Mesodermal cell (in vitro differentiated cells): ENCODE results near the gene TSC22D3.
"Not testable (repeated sequence)": the region's sequence is repeated elsewhere in the genome, so short reads cannot be mapped to it uniquely, and the experiment has no call there.

ENCODE experiments used
- H3K27ac ChIP-seq: 2 replicates; pipeline ENCODE4 v1.7.0; 2013; ENCODE audit warnings: mild to moderate bottlenecking, low read depth, low read length, moderate library complexity; ENCODE audit not compliant: severe bottlenecking
- H3K36me3 ChIP-seq: 2 replicates; pipeline ENCODE4 v1.7.1; 2013; ENCODE audit warnings: mild to moderate bottlenecking, low read length, moderate library complexity; ENCODE audit not compliant: control insufficient read depth, insufficient read depth
- H3K4me1 ChIP-seq: one replicate; pipeline ENCODE4 v1.7.1; 2013; ENCODE audit warnings: mild to moderate bottlenecking, low read length; ENCODE audit not compliant: insufficient read depth, control insufficient read depth, poor library complexity, severe bottlenecking
- H3K4me3 ChIP-seq: 2 replicates; pipeline ENCODE4 v1.7.0; 2013; ENCODE audit warnings: low read length, control low read depth, mild to moderate bottlenecking; ENCODE audit not compliant: insufficient read depth, poor library complexity, severe bottlenecking; ENCODE audit errors: extremely low read depth
- H3K9me3 ChIP-seq: 2 replicates; pipeline ENCODE4 v1.7.1; 2013; ENCODE audit warnings: mild to moderate bottlenecking, low read length, moderate library complexity; ENCODE audit not compliant: control insufficient read depth
- WGBS, 2 experiments: methylation state at CpG; one replicate each; pipeline ENCODE4 v1.1.5; 2013; ENCODE audit warnings: missing lambda C conversion rate in 2 of 2; ENCODE audit not compliant: insufficient coverage in 2 of 2; 5-methylcytosine and 5-hydroxymethylcytosine counted together

Gene TSC22D3

GRCh38 chrX:107700317-107700774, 75.2 kb downstream of the TSC22D3 start:
- Histone ChIP-seq H3K4me1 (no peaks in the 10 kb centered on the region), H3K36me3 (no peaks in the 10 kb centered on the region), H3K4me3 (no peak overlapping the region), H3K9me3 (no peaks in the 10 kb centered on the region), H3K27ac (no peak overlapping the region)
- WGBS, 2 experiments, result 20 to 78% methylated on average over 1 to 2 of the region's 4 CpGs

GRCh38 chrX:107699616-107700015, 76.0 kb downstream of the TSC22D3 start:
- Histone ChIP-seq H3K36me3 (no peaks in the 10 kb centered on the region), H3K4me3 (no peak overlapping the region), H3K9me3 (no peaks in the 10 kb centered on the region), H3K27ac (no peak overlapping the region), H3K4me1 (no peaks in the 10 kb centered on the region)
- no CpG with 5 or more reads among the region's 2 CpGs for WGBS, 2 experiments

- 94% methylated on average over 3 of the region's 5 CpGs; no CpG with 5 or more reads in 1 of the 2 experiments for WGBS, 2 experiments
- H3K36me3 ChIP-seq, result no peaks in the 10 kb centered on the region
- H3K27ac ChIP-seq, result no peak overlapping the region
- H3K9me3 ChIP-seq, result no peaks in the 10 kb centered on the region
- no peaks in the 10 kb centered on the region for H3K4me1 ChIP-seq
- H3K4me3 ChIP-seq, result no peak overlapping the region
These were observed 84.6 kb downstream of the TSC22D3 start for GRCh38 chrX:107691024-107691448.

- H3K27ac ChIP-seq, result no peak overlapping the region
- no peaks in the 10 kb centered on the region for H3K4me1 ChIP-seq
- WGBS, 2 experiments, result no CpG with 5 or more reads among the region's 3 CpGs
- H3K36me3 ChIP-seq, result no peaks in the 10 kb centered on the region
- no peak overlapping the region for H3K4me3 ChIP-seq
- H3K9me3 ChIP-seq, result no peaks in the 10 kb centered on the region
These were observed 88.1 kb downstream of the TSC22D3 start for GRCh38 chrX:107687445-107687844.

GRCh38 chrX:107686792-107687191, 88.8 kb downstream of the TSC22D3 start:
- no CpG with 5 or more reads among the region's 3 CpGs for WGBS, 2 experiments
- Histone ChIP-seq H3K36me3 (no peaks in the 10 kb centered on the region), H3K9me3 (no peaks in the 10 kb centered on the region), H3K4me1 (no peaks in the 10 kb centered on the region), H3K4me3 (no peak overlapping the region), H3K27ac (no peak overlapping the region)

GRCh38 chrX:107686026-107686425, 89.6 kb downstream of the TSC22D3 start:
- no peaks in the 10 kb centered on the region for H3K4me1 ChIP-seq
- no peak overlapping the region for H3K27ac ChIP-seq
- 100% methylated on average over 1 of the region's 3 CpGs for WGBS, 2 experiments
- no peaks in the 10 kb centered on the region for H3K36me3 ChIP-seq
- no peak overlapping the region for H3K4me3 ChIP-seq
- H3K9me3 ChIP-seq, result no peaks in the 10 kb centered on the region

GRCh38 chrX:107685586-107685985, 90.0 kb downstream of the TSC22D3 start:
- H3K9me3 ChIP-seq, H3K36me3 ChIP-seq, H3K27ac ChIP-seq, H3K4me1 ChIP-seq, H3K4me3 ChIP-seq: not testable (repeated sequence)
- no CpG with 5 or more reads among the region's 9 CpGs for WGBS, 2 experiments

GRCh38 chrX:107684956-107685385, 90.6 kb downstream of the TSC22D3 start:
- no peak overlapping the region for H3K4me3 ChIP-seq
- H3K4me1 ChIP-seq, result no peaks in the 10 kb centered on the region
- H3K27ac ChIP-seq, result no peak overlapping the region
- 50% methylated on average over 1 of the region's 5 CpGs; no CpG with 5 or more reads in 1 of the 2 experiments for WGBS, 2 experiments
- no peaks in the 10 kb centered on the region for H3K36me3 ChIP-seq
- no peaks in the 10 kb centered on the region for H3K9me3 ChIP-seq

- no peak overlapping the region for H3K4me3 ChIP-seq
- H3K36me3 ChIP-seq, result no peaks in the 10 kb centered on the region
- no peaks in the 10 kb centered on the region for H3K9me3 ChIP-seq
- no peaks in the 10 kb centered on the region for H3K4me1 ChIP-seq
- H3K27ac ChIP-seq, result no peak overlapping the region
- 93% methylated on average over 2 of the region's 3 CpGs; no CpG with 5 or more reads in 1 of the 2 experiments for WGBS, 2 experiments
These were observed 91.7 kb downstream of the TSC22D3 start for GRCh38 chrX:107683931-107684330.

- Histone ChIP-seq H3K27ac (no peak overlapping the region), H3K9me3 (no peaks in the 10 kb centered on the region), H3K4me1 (no peaks in the 10 kb centered on the region), H3K36me3 (no peaks in the 10 kb centered on the region), H3K4me3 (no peak overlapping the region)
- 17 to 86% methylated on average over 1 of the region's 4 CpGs for whole genome bisulfite sequencing, 2 experiments
These were observed 92.3 kb downstream of the TSC22D3 start for GRCh38 chrX:107683124-107683895.

GRCh38 chrX:107682256-107682655, 93.3 kb downstream of the TSC22D3 start:
- no CpG with 5 or more reads among the region's 3 CpGs for WGBS, 2 experiments
- no peaks in the 10 kb centered on the region for H3K9me3 ChIP-seq
- H3K4me3 ChIP-seq, result no peak overlapping the region
- H3K4me1 ChIP-seq, result peaks cover 3% of the 10 kb centered on the region
- no peaks in the 10 kb centered on the region for H3K36me3 ChIP-seq
- no peak overlapping the region for H3K27ac ChIP-seq
